ENCODE results near the gene COL12A1. TPM values are rescaled to one million over a fixed set of nuclear protein-coding genes. Genes with fewer than 3 reads are reported as not detected.

Gene COL12A1
- total RNA-seq, 1 experiment from 2014 or later = 10.4 TPM

GRCh38 chr6:75208298-75209183, 2.7 kb upstream of the COL12A1 start:
- no peaks in the 10 kb centered on the region; the same call in 1 of the 2 replicates for H3K36me3 ChIP-seq (ENCODE audit: control insufficient read depth, insufficient read depth, low read length)
- BruUV-seq (replicated peaks) = no TSS peak
- intact Hi-C loops (cut with micrococcal nuclease; ENCODE audit: unreplicated experiment) = loop anchor here (5.0 to 10.0 kb wide), 4 partner anchors 314 to 1236 kb away; no protein-coding TSS in a partner anchor
- no peak for TF ChIP-seq TCF7L2 (IDR thresholded peaks at IDR 0.05; ENCODE audit: low read depth, low read length)
- TF ChIP-seq, protein P1, sequence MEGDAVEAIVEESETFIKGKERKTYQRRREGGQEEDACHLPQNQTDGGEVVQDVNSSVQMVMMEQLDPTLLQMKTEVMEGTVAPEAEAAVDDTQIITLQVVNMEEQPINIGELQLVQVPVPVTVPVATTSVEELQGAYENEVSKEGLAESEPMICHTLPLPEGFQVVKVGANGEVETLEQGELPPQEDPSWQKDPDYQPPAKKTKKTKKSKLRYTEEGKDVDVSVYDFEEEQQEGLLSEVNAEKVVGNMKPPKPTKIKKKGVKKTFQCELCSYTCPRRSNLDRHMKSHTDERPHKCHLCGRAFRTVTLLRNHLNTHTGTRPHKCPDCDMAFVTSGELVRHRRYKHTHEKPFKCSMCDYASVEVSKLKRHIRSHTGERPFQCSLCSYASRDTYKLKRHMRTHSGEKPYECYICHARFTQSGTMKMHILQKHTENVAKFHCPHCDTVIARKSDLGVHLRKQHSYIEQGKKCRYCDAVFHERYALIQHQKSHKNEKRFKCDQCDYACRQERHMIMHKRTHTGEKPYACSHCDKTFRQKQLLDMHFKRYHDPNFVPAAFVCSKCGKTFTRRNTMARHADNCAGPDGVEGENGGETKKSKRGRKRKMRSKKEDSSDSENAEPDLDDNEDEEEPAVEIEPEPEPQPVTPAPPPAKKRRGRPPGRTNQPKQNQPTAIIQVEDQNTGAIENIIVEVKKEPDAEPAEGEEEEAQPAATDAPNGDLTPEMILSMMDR (IDR thresholded peaks at IDR 0.05) = peak; percentile 89
- in situ Hi-C loops (cut with HindIII; ENCODE audit: low pct_unique_long_range_greater_than_20kb, low sequenced_read_pairs) = no loop called here
- peaks cover 10% of the 10 kb centered on the region for H3K4me1 ChIP-seq (ENCODE audit: control insufficient read depth, insufficient read depth, low read length)
- DNase-seq (ENCODE audit: low read depth, low spot score) (peak; percentile 41), ATAC-seq (peak; percentile 81)
- ChIA-PET CTCF (interaction anchor here (0.5 to 1.1 kb wide), 6 partner anchors 616 to 1745 kb away, joined by 3 to 10 read pairs (median 4); no protein-coding TSS in a partner anchor), POLR2A (interaction anchor here (0.6 kb wide), 1 partner anchor 1190 kb away, joined by 3 read pairs; no protein-coding TSS in a partner anchor)
- H3K27me3 ChIP-seq (ENCODE audit: control insufficient read depth, insufficient read depth, low read length) = peaks cover 5% of the 10 kb centered on the region; the same call in 1 of the 2 replicates
- peak overlapping the region in 1 of 2 experiments; percentile 49; a peak in 2 of 4 replicates for H3K4me3 ChIP-seq (ENCODE audit: low read depth in 2 of 2, low read length in 2 of 2)
- no peak overlapping the region for H3K27ac ChIP-seq (ENCODE audit: low read length)
- no peaks in the 10 kb centered on the region for H3K9me3 ChIP-seq (ENCODE audit: control insufficient read depth, insufficient read depth, low read depth, low read length)

- POLR2A ChIA-PET = no interaction called here
- peaks cover 5% of the 10 kb centered on the region; the same call in 1 of the 2 replicates for H3K27me3 ChIP-seq (ENCODE audit: control insufficient read depth, insufficient read depth, low read length)
- in situ Hi-C loops (cut with HindIII; ENCODE audit: low pct_unique_long_range_greater_than_20kb, low sequenced_read_pairs) = no loop called here
Measured at GRCh38 chr6:75206576-75207342, 906 bp upstream of the COL12A1 start.

More at GRCh38 chr6:75206576-75207342, 906 bp upstream of the COL12A1 start:
- Histone ChIP-seq H3K4me1 (ENCODE audit: control insufficient read depth, insufficient read depth, low read length) (peaks cover 7% of the 10 kb centered on the region), H3K36me3 (ENCODE audit: control insufficient read depth, insufficient read depth, low read length) (no peaks in the 10 kb centered on the region; the same call in 1 of the 2 replicates), H3K9me3 (ENCODE audit: control insufficient read depth, insufficient read depth, low read depth, low read length) (no peaks in the 10 kb centered on the region), H3K4me3 (ENCODE audit: low read depth in 2 of 2, low read length in 2 of 2) (peak overlapping the region in 1 of 2 experiments; percentile 62; a peak in 1 of 4 replicates), H3K27ac (ENCODE audit: low read length) (no peak overlapping the region)
- no peak for ATAC-seq
- no peak for DNase-seq (ENCODE audit: low read depth, low spot score)
- no TSS peak for BruUV-seq (replicated peaks)
- intact Hi-C loops (cut with micrococcal nuclease; ENCODE audit: unreplicated experiment) = loop anchor here (5.0 to 10.0 kb wide), 4 partner anchors 312 to 1234 kb away; no protein-coding TSS in a partner anchor
- TF ChIP-seq, protein P1 (IDR thresholded peaks at IDR 0.05) = no peak
- TF ChIP-seq TCF7L2 (IDR thresholded peaks at IDR 0.05; ENCODE audit: low read depth, low read length) (no peak), POLR2AphosphoS5 (IDR thresholded peaks at IDR 0.05; ENCODE audit: low read depth, low read length) (no peak), SIN3A (IDR thresholded peaks at IDR 0.05; ENCODE audit: borderline replicate concordance, insufficient read depth, low read depth, low read length) (no peak)
- TF ChIP-seq, protein P2, sequence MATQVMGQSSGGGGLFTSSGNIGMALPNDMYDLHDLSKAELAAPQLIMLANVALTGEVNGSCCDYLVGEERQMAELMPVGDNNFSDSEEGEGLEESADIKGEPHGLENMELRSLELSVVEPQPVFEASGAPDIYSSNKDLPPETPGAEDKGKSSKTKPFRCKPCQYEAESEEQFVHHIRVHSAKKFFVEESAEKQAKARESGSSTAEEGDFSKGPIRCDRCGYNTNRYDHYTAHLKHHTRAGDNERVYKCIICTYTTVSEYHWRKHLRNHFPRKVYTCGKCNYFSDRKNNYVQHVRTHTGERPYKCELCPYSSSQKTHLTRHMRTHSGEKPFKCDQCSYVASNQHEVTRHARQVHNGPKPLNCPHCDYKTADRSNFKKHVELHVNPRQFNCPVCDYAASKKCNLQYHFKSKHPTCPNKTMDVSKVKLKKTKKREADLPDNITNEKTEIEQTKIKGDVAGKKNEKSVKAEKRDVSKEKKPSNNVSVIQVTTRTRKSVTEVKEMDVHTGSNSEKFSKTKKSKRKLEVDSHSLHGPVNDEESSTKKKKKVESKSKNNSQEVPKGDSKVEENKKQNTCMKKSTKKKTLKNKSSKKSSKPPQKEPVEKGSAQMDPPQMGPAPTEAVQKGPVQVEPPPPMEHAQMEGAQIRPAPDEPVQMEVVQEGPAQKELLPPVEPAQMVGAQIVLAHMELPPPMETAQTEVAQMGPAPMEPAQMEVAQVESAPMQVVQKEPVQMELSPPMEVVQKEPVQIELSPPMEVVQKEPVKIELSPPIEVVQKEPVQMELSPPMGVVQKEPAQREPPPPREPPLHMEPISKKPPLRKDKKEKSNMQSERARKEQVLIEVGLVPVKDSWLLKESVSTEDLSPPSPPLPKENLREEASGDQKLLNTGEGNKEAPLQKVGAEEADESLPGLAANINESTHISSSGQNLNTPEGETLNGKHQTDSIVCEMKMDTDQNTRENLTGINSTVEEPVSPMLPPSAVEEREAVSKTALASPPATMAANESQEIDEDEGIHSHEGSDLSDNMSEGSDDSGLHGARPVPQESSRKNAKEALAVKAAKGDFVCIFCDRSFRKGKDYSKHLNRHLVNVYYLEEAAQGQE (IDR thresholded peaks at IDR 0.05; ENCODE audit: insufficient read depth in 1 of 2, low read depth in 2 of 2, low read length in 1 of 2) = no peak
- CTCF ChIA-PET = no interaction called here

Measured in Panc1 (cell line).